GM12878 (cell line): ENCODE measurements around the gene SMCP. TPM values are rescaled to one million over a fixed set of nuclear protein-coding genes. Genes with fewer than 3 reads are reported as not detected.

Source experiments
- ATF2 ChIP-seq: IDR thresholded peaks from 2 replicates; pipeline ENCODE4 v1.6.1; 2012; ENCODE audit warnings: low read length, inconsistent platforms
- FOXM1 ChIP-seq: IDR thresholded peaks from 2 replicates; pipeline ENCODE4 v1.6.1; 2012; ENCODE audit warnings: low read depth, mild to moderate bottlenecking, inconsistent platforms, low read length, moderate library complexity
- HDAC2 ChIP-seq: fragments of 200-600 bp; sonication (generic); IDR thresholded peaks from 2 replicates; pipeline ENCODE4 v1.6.1; 2017
- MAX ChIP-seq: IDR thresholded peaks from 2 replicates; pipeline ENCODE4 v1.6.1; 2012; ENCODE audit warnings: low read depth, low read length, improper control_type of control experiment
- RELB ChIP-seq: fragments of 450-650 bp; IDR thresholded peaks from 2 replicates; pipeline ENCODE4 v1.6.1; 2017; ENCODE audit warnings: low read depth, mild to moderate bottlenecking, moderate library complexity
- REST ChIP-seq: IDR thresholded peaks from 2 replicates; pipeline ENCODE4 v1.6.1; 2012; ENCODE audit warnings: mild to moderate bottlenecking, low read depth, low read length
- ZNF24 ChIP-seq: fragments of 450-650 bp; IDR thresholded peaks from 2 replicates; pipeline ENCODE4 v1.6.1; 2017; ENCODE audit warnings: antibody characterized with exemption, mild to moderate bottlenecking
- ZZZ3 ChIP-seq: IDR thresholded peaks from 2 replicates; pipeline ENCODE4 v1.6.1; 2011; ENCODE audit warnings: low read depth; ENCODE audit not compliant: control insufficient read depth, insufficient read length
- polyA plus RNA-seq, 11 experiments: library from polyadenylated mRNA; depleted of rRNA in 4 of 11; unstranded in 6 of 11; stranded (reverse) in 5 of 11; fragments of >200 nt; fragmentation: Nextera tagmentation in 4 of 11; fragmentation: Illumina TruSeq in 1 of 11; extraction: Ambion mirVana in 4 of 11; extraction: Trizol in 1 of 11; gene quantifications; 1 replicate in 1 of 11; 2 replicates in 10 of 11; pipeline versions ENCODE4 v1.2.1 to v1.2.3, GENCODE V29; 2011 to 2016; ENCODE audit warnings: inconsistent platforms in 2 of 11, missing spikeins in 2 of 11, low read depth in 1 of 11
- total RNA-seq, 4 experiments: library from RNA; depleted of rRNA in 3 of 4; stranded (reverse); fragments of >200 nt in 3 of 4; fragmentation: Illumina TruSeq in 1 of 4; extraction: Trizol in 1 of 4; gene quantifications; 2 replicates each; pipeline versions ENCODE4 v1.2.1 to v1.2.3, GENCODE V29; 2013 to 2021

SMCP gene
- total and polyA plus RNA-seq, 10 of the 15 experiments (the other 5 are each of a cell fraction or from before 2014, with no cell fraction given) = 0.16 to 0.69 (median 0.27) TPM; not detected in 7

GRCh38 chr1:152919071-152919470 is 40.9 kb downstream of the SMCP start (continued):
- TF ChIP-seq RELB = no peak
- no peak for TF ChIP-seq ZNF24
- TF ChIP-seq ATF2 = no peak
- no peak for TF ChIP-seq MAX
- no peak for TF ChIP-seq FOXM1
- no peak for TF ChIP-seq ZZZ3
- no peak for TF ChIP-seq HDAC2
- no peak for TF ChIP-seq REST
